Neural cell (in vitro differentiated cells): ENCODE measurements around the gene EHD1.

Source experiments
- CTCF ChIP-seq: fragments of 450-650 bp; IDR thresholded peaks from 2 replicates; pipeline ENCODE4 v1.5.1; 2014; ENCODE audit warnings: antibody characterized with exemption, mild to moderate bottlenecking, moderate library complexity; ENCODE audit not compliant: poor library complexity, severe bottlenecking
- EP300 ChIP-seq: fragments of 450-650 bp; conservative IDR thresholded peaks from 2 replicates; pipeline ENCODE4 v1.6.1; 2014; ENCODE audit warnings: antibody characterized with exemption, mild to moderate bottlenecking, moderate library complexity; ENCODE audit not compliant: poor library complexity, severe bottlenecking
- EZH2 ChIP-seq: fragments of 200-600, 300-800 bp; shearing (Covaris generic), sonication (generic); IDR thresholded peaks from 2 replicates; pipeline ENCODE4 v1.6.1; 2014; ENCODE audit warnings: antibody characterized with exemption, low read length, borderline replicate concordance, mild to moderate bottlenecking; ENCODE audit not compliant: insufficient read depth, poor library complexity, severe bottlenecking
- POLR2AphosphoS5 ChIP-seq: IDR thresholded peaks from 2 replicates; pipeline ENCODE4 v1.6.1; 2012
- SMC3 ChIP-seq: fragments of 450-650 bp; conservative IDR thresholded peaks from 2 replicates; pipeline ENCODE4 v1.6.1; 2014; ENCODE audit warnings: antibody characterized with exemption, mild to moderate bottlenecking, moderate library complexity; ENCODE audit not compliant: poor library complexity

- TF ChIP-seq CTCF (no peak), SMC3 (no peak), EZH2 (no peak), POLR2AphosphoS5 (no peak), EP300 (no peak)
These were observed 51.0 kb downstream of the EHD1 start for GRCh38 chr11:64827451-64827839.
